CD4-positive, alpha-beta T cell treated with Interferon gamma for 1 hour (primary cell): ENCODE results near the gene CCSER1.
"Not testable (repeated sequence)": the region's sequence is repeated elsewhere in the genome, so short reads cannot be mapped to it uniquely, and the experiment has no call there.

ENCODE experiments used
- DNase-seq: peaks from one replicate; pipeline ENCODE4 v3.0.0-alpha.2; 2020

Gene CCSER1

GRCh38 chr4:90580326-90580725, 453.1 kb downstream of the CCSER1 start:
- no peak for DNase-seq

GRCh38 chr4:90582087-90582486, 454.9 kb downstream of the CCSER1 start:
- no peak for DNase-seq

- no peak for DNase-seq
These were observed 456.9 kb downstream of the CCSER1 start for GRCh38 chr4:90584051-90584450.

GRCh38 chr4:90585961-90586360, 458.8 kb downstream of the CCSER1 start:
- no peak for DNase-seq

GRCh38 chr4:90586799-90587198, 459.6 kb downstream of the CCSER1 start:
- DNase-seq = no peak

GRCh38 chr4:90597927-90598326, 470.7 kb downstream of the CCSER1 start:
- no peak for DNase-seq

- DNase-seq = no peak
These were observed 471.5 kb downstream of the CCSER1 start for GRCh38 chr4:90598741-90599140.

- DNase-seq = no peak
These were observed 475.5 kb downstream of the CCSER1 start for GRCh38 chr4:90602726-90603125.

- DNase-seq = no peak
These were observed 476.3 kb downstream of the CCSER1 start for GRCh38 chr4:90603540-90603939.

GRCh38 chr4:90606781-90607180, 479.6 kb downstream of the CCSER1 start:
- no peak for DNase-seq

GRCh38 chr4:90614371-90614770, 487.2 kb downstream of the CCSER1 start:
- DNase-seq = no peak

GRCh38 chr4:90621080-90621479, 493.9 kb downstream of the CCSER1 start:
- DNase-seq = no peak

- no peak for DNase-seq
These were observed 497.6 kb downstream of the CCSER1 start for GRCh38 chr4:90624781-90625180.

- no peak for DNase-seq
These were observed 514.8 kb downstream of the CCSER1 start for GRCh38 chr4:90641861-90642599.

- no peak for DNase-seq
These were observed 516.0 kb downstream of the CCSER1 start for GRCh38 chr4:90643156-90643555.

- DNase-seq = no peak
These were observed 521.1 kb downstream of the CCSER1 start for GRCh38 chr4:90648311-90648710.

- DNase-seq = no peak
These were observed 521.6 kb downstream of the CCSER1 start for GRCh38 chr4:90648791-90649190.

GRCh38 chr4:90660672-90661071, 533.5 kb downstream of the CCSER1 start:
- DNase-seq = no peak

- no peak for DNase-seq
These were observed 543.0 kb downstream of the CCSER1 start for GRCh38 chr4:90670183-90670582.

GRCh38 chr4:90689739-90690138, 562.5 kb downstream of the CCSER1 start:
- DNase-seq = no peak

GRCh38 chr4:90695411-90695810, 568.2 kb downstream of the CCSER1 start:
- no peak for DNase-seq

GRCh38 chr4:90705501-90705900, 578.3 kb downstream of the CCSER1 start:
- not testable (repeated sequence) for DNase-seq

GRCh38 chr4:90715242-90715641, 588.0 kb downstream of the CCSER1 start:
- DNase-seq = no peak

GRCh38 chr4:90718931-90719330, 591.7 kb downstream of the CCSER1 start:
- DNase-seq = no peak

- DNase-seq = no peak
These were observed 600.7 kb downstream of the CCSER1 start for GRCh38 chr4:90727938-90728337.
